ENCODE data around the gene MAGI2.

Gene MAGI2

GRCh38 chr7:78783179-78783962 is 670.1 kb downstream of the MAGI2 start:
- no peak overlapping the region for H2AK5ac ChIP-seq (ENCODE audit: low read length, severe bottlenecking)
- WGBS = 99% methylated on average over 4 of the region's 9 CpGs
- no peaks in the 10 kb centered on the region for H3K27me3 ChIP-seq (ENCODE audit: control insufficient read depth in 1 of 2, insufficient read depth in 1 of 2, low read length in 2 of 2)
- no peak overlapping the region for H2BK15ac ChIP-seq (ENCODE audit: low read depth, poor library complexity, severe bottlenecking)
- no peaks in the 10 kb centered on the region for H3K79me1 ChIP-seq (replicated peaks; ENCODE audit: low read length, poor library complexity, severe bottlenecking)
- no peak overlapping the region for H3K4me2 ChIP-seq (ENCODE audit: low read length, poor library complexity, severe bottlenecking)
- H2AFZ ChIP-seq (ENCODE audit: low read depth, low read length) = no peak overlapping the region
- DNase-seq = no peak
- no peak overlapping the region for H3K23ac ChIP-seq (ENCODE audit: low read length in 2 of 2)
- no peak overlapping the region for H3K9ac ChIP-seq (ENCODE audit: low read length)
- no peak overlapping the region for H3K18ac ChIP-seq (ENCODE audit: low read depth in 1 of 2, low read length in 2 of 2)
- H2BK12ac ChIP-seq (ENCODE audit: low read length in 2 of 2) = no peak overlapping the region
- H3K4ac ChIP-seq (ENCODE audit: low read depth in 1 of 2, low read length in 2 of 2) = no peak overlapping the region
- no peak overlapping the region for H3K27ac ChIP-seq (ENCODE audit: low read length, poor library complexity, severe bottlenecking)
- no peak overlapping the region for H3K14ac ChIP-seq (ENCODE audit: low read length in 2 of 2)
- no peaks in the 10 kb centered on the region for H3K36me3 ChIP-seq (ENCODE audit: control insufficient read depth in 1 of 2, insufficient read depth in 2 of 2, low read depth in 1 of 2, low read length in 2 of 2)
- no peak overlapping the region for H2BK120ac ChIP-seq (ENCODE audit: low read depth, low read length)
- H3K9me3 ChIP-seq (ENCODE audit: control insufficient read depth, low read length) = no peaks in the 10 kb centered on the region
- no peak overlapping the region for H4K91ac ChIP-seq (ENCODE audit: low read length)
- H3K4me1 ChIP-seq (ENCODE audit: control insufficient read depth, insufficient read depth, low read depth, low read length) = no peaks in the 10 kb centered on the region
- no peak overlapping the region for H4K8ac ChIP-seq (ENCODE audit: low read length)
- H3K4me3 ChIP-seq (ENCODE audit: insufficient read depth in 1 of 2, low read depth in 1 of 2, low read length in 2 of 2) = no peak overlapping the region
- H2BK5ac ChIP-seq (ENCODE audit: low read depth, low read length, poor library complexity, severe bottlenecking) = no peak overlapping the region

- Histone ChIP-seq H2BK120ac (ENCODE audit: low read depth, low read length) (no peak overlapping the region), H3K27ac (ENCODE audit: low read length, poor library complexity, severe bottlenecking) (no peak overlapping the region), H3K18ac (ENCODE audit: low read depth in 1 of 2, low read length in 2 of 2) (no peak overlapping the region), H3K36me3 (ENCODE audit: control insufficient read depth in 1 of 2, insufficient read depth in 2 of 2, low read depth in 1 of 2, low read length in 2 of 2) (no peaks in the 10 kb centered on the region), H2BK5ac (ENCODE audit: low read depth, low read length, poor library complexity, severe bottlenecking) (no peak overlapping the region), H3K4me2 (ENCODE audit: low read length, poor library complexity, severe bottlenecking) (no peak overlapping the region), H3K23ac (ENCODE audit: low read length in 2 of 2) (no peak overlapping the region), H2BK12ac (ENCODE audit: low read length in 2 of 2) (no peak overlapping the region), H3K9me3 (ENCODE audit: control insufficient read depth, low read length) (no peaks in the 10 kb centered on the region), H2AK5ac (ENCODE audit: low read length, severe bottlenecking) (no peak overlapping the region), H2BK15ac (ENCODE audit: low read depth, poor library complexity, severe bottlenecking) (no peak overlapping the region), H4K8ac (ENCODE audit: low read length) (no peak overlapping the region), H2AFZ (ENCODE audit: low read depth, low read length) (no peak overlapping the region), H3K4ac (ENCODE audit: low read depth in 1 of 2, low read length in 2 of 2) (no peak overlapping the region), H3K4me3 (ENCODE audit: insufficient read depth in 1 of 2, low read depth in 1 of 2, low read length in 2 of 2) (no peak overlapping the region), H3K79me1 (replicated peaks; ENCODE audit: low read length, poor library complexity, severe bottlenecking) (no peaks in the 10 kb centered on the region), H3K4me1 (ENCODE audit: control insufficient read depth, insufficient read depth, low read depth, low read length) (no peaks in the 10 kb centered on the region), H3K14ac (ENCODE audit: low read length in 2 of 2) (no peak overlapping the region), H3K9ac (ENCODE audit: low read length) (no peak overlapping the region), H3K27me3 (ENCODE audit: control insufficient read depth in 1 of 2, insufficient read depth in 1 of 2, low read length in 2 of 2) (no peaks in the 10 kb centered on the region), H4K91ac (ENCODE audit: low read length) (no peak overlapping the region)
- 86% methylated on average over 3 of the region's 4 CpGs for WGBS
- DNase-seq = no peak
Measured at GRCh38 chr7:78780560-78780959, 672.9 kb downstream of the MAGI2 start.

- H3K79me1 ChIP-seq (replicated peaks; ENCODE audit: low read length, poor library complexity, severe bottlenecking) = no peaks in the 10 kb centered on the region
- no peak overlapping the region for H2BK15ac ChIP-seq (ENCODE audit: low read depth, poor library complexity, severe bottlenecking)
- H2AFZ ChIP-seq (ENCODE audit: low read depth, low read length) = no peak overlapping the region
- H3K4me2 ChIP-seq (ENCODE audit: low read length, poor library complexity, severe bottlenecking) = no peak overlapping the region
- H3K14ac ChIP-seq (ENCODE audit: low read length in 2 of 2) = no peak overlapping the region
- no peak overlapping the region for H2BK5ac ChIP-seq (ENCODE audit: low read depth, low read length, poor library complexity, severe bottlenecking)
- no peak overlapping the region for H3K4ac ChIP-seq (ENCODE audit: low read depth in 1 of 2, low read length in 2 of 2)
- no peak overlapping the region for H3K9ac ChIP-seq (ENCODE audit: low read length)
- H3K4me3 ChIP-seq (ENCODE audit: insufficient read depth in 1 of 2, low read depth in 1 of 2, low read length in 2 of 2) = no peak overlapping the region
- H3K4me1 ChIP-seq (ENCODE audit: control insufficient read depth, insufficient read depth, low read depth, low read length) = no peaks in the 10 kb centered on the region
- H3K27ac ChIP-seq (ENCODE audit: low read length, poor library complexity, severe bottlenecking) = no peak overlapping the region
- no peak overlapping the region for H2BK120ac ChIP-seq (ENCODE audit: low read depth, low read length)
- no peak overlapping the region for H3K23ac ChIP-seq (ENCODE audit: low read length in 2 of 2)
- H4K91ac ChIP-seq (ENCODE audit: low read length) = no peak overlapping the region
- H3K18ac ChIP-seq (ENCODE audit: low read depth in 1 of 2, low read length in 2 of 2) = no peak overlapping the region
- H3K9me3 ChIP-seq (ENCODE audit: control insufficient read depth, low read length) = no peaks in the 10 kb centered on the region
- 100% methylated on average over 2 of the region's 2 CpGs for WGBS
- no peak for DNase-seq
- H2AK5ac ChIP-seq (ENCODE audit: low read length, severe bottlenecking) = no peak overlapping the region
- H3K27me3 ChIP-seq (ENCODE audit: control insufficient read depth in 1 of 2, insufficient read depth in 1 of 2, low read length in 2 of 2) = no peaks in the 10 kb centered on the region
- no peak overlapping the region for H4K8ac ChIP-seq (ENCODE audit: low read length)
- no peaks in the 10 kb centered on the region for H3K36me3 ChIP-seq (ENCODE audit: control insufficient read depth in 1 of 2, insufficient read depth in 2 of 2, low read depth in 1 of 2, low read length in 2 of 2)
- H2BK12ac ChIP-seq (ENCODE audit: low read length in 2 of 2) = no peak overlapping the region
Measured at GRCh38 chr7:78779788-78780187, 673.7 kb downstream of the MAGI2 start.

GRCh38 chr7:78777829-78778228 is 675.6 kb downstream of the MAGI2 start:
- no peak overlapping the region for H3K18ac ChIP-seq (ENCODE audit: low read depth in 1 of 2, low read length in 2 of 2)
- H3K27ac ChIP-seq (ENCODE audit: low read length, poor library complexity, severe bottlenecking) = no peak overlapping the region
- H3K4ac ChIP-seq (ENCODE audit: low read depth in 1 of 2, low read length in 2 of 2) = no peak overlapping the region
- no peaks in the 10 kb centered on the region for H3K4me1 ChIP-seq (ENCODE audit: control insufficient read depth, insufficient read depth, low read depth, low read length)
- H2AFZ ChIP-seq (ENCODE audit: low read depth, low read length) = no peak overlapping the region
- no peaks in the 10 kb centered on the region for H3K9me3 ChIP-seq (ENCODE audit: control insufficient read depth, low read length)
- DNase-seq = no peak
- H3K23ac ChIP-seq (ENCODE audit: low read length in 2 of 2) = no peak overlapping the region
- no peak overlapping the region for H2AK5ac ChIP-seq (ENCODE audit: low read length, severe bottlenecking)
- H2BK5ac ChIP-seq (ENCODE audit: low read depth, low read length, poor library complexity, severe bottlenecking) = no peak overlapping the region
- no peaks in the 10 kb centered on the region for H3K79me1 ChIP-seq (replicated peaks; ENCODE audit: low read length, poor library complexity, severe bottlenecking)
- no peak overlapping the region for H2BK120ac ChIP-seq (ENCODE audit: low read depth, low read length)
- no peak overlapping the region for H2BK15ac ChIP-seq (ENCODE audit: low read depth, poor library complexity, severe bottlenecking)
- no peak overlapping the region for H3K4me2 ChIP-seq (ENCODE audit: low read length, poor library complexity, severe bottlenecking)
- H3K36me3 ChIP-seq (ENCODE audit: control insufficient read depth in 1 of 2, insufficient read depth in 2 of 2, low read depth in 1 of 2, low read length in 2 of 2) = no peaks in the 10 kb centered on the region
- no peak overlapping the region for H2BK12ac ChIP-seq (ENCODE audit: low read length in 2 of 2)
- H4K8ac ChIP-seq (ENCODE audit: low read length) = no peak overlapping the region
- no peak overlapping the region for H4K91ac ChIP-seq (ENCODE audit: low read length)
- H3K9ac ChIP-seq (ENCODE audit: low read length) = no peak overlapping the region
- WGBS = 98% methylated on average over 2 of the region's 2 CpGs
- H3K4me3 ChIP-seq (ENCODE audit: insufficient read depth in 1 of 2, low read depth in 1 of 2, low read length in 2 of 2) = no peak overlapping the region
- no peaks in the 10 kb centered on the region for H3K27me3 ChIP-seq (ENCODE audit: control insufficient read depth in 1 of 2, insufficient read depth in 1 of 2, low read length in 2 of 2)
- H3K14ac ChIP-seq (ENCODE audit: low read length in 2 of 2) = no peak overlapping the region
